VCaP (cell line): ENCODE results near the gene FZR1.

Experiments used
- H3K27ac ChIP-seq: fragments of 450-650 bp; 2 replicates; pipeline ENCODE4 v1.5.1; 2017
- CTCF ChIP-seq: fragments of 450-650 bp; conservative IDR thresholded peaks from 2 replicates; pipeline ENCODE4 v1.5.1; 2017; ENCODE audit warnings: mild to moderate bottlenecking, moderate library complexity

Gene FZR1

GRCh38 chr19:3505598-3506383 is at the start of gene FZR1:
Gene FZR1 (plus strand): TSS chr19:3506311. CDS start chr19:3522990, 16,679 bp downstream.
- H3K27ac ChIP-seq, result peak within 1 kb of the TSS; percentile 85
- TF ChIP-seq CTCF, result no peak

- H3K27ac ChIP-seq, result no peak overlapping the region
- TF ChIP-seq CTCF, result no peak
These were observed 49.1 kb upstream of the FZR1 start for GRCh38 chr19:3456925-3457527.

DNA sequence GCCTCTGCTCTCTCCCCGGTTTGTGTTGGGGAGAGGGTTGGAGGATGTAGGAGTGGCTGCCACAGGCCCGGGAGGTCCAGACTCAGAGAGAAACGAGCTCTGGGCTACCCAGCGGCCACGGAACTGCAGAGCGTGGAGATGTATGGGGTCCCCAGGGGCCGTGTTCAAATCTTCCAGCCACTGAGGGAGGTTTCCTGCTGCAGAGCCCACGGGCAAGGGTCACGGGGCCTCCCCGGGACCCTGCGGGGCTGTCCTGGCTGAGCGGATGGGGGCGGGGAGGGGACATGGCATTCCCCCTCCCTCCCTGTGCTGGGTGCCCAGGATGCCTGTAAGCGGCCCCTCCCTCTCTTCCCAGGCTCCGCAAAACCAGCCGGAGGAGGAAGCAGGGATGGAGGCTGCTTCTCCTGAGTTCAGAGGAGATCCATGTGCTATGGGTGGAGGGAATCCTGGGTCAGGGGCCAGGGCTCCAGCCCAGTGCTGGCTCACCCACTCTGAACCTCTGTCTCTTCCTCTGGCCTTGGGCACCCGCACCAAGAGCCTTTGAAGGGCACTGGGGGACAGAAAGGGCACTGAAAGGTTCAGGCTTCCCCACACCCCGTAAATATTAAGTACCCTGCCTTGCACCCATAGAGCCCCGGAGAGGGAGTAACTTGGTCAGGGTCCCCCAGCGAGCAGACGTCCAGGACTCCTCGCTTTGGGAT is 48.4 kb upstream of the FZR1 start:
- no peak for TF ChIP-seq CTCF
- H3K27ac ChIP-seq, result no peak overlapping the region

DNA sequence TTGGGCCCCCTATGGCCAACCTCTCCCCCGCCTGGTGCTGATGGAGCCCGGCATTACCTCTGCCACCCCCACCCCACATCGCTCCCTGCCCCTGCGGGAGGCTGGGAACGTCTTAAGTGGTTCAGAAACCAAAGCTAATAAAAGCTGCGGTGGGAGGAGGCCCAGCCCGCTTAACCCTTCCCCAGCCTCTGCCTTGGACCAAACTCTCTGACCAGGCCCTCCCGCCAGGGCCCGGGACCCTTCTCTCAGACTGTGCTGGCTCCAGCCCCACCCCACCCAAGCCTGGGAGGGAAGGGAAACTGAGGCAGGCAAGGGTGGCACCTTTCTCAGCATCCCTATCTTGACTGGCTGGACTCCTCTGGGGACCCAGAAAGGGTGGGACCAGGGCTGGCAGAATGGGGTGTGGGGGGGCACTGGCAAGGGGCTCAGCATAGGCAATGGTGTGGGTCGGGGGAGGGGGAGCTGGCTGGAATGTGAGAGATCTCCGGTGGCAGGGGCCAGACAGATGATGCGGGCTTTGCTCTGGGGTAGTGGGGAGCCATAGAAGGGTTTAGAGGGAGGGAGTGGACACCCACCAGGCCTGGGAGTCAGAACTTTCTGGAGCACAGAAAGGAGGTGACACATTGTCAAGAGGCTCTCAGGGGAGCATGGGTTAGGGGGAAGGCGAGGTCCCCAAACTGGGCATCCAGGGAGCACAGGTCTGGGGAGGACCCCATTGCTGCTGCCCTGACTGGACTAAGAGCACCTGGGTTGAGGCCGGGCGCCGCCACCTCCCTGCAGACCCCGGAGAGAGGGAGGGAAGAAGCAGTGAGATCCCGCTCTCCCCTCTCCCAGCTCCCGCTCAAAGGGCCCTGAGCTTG is 47.7 kb upstream of the FZR1 start:
- TF ChIP-seq CTCF, result no peak
- no peak overlapping the region for H3K27ac ChIP-seq

GRCh38 chr19:3459089-3459881 is 46.8 kb upstream of the FZR1 start:
- no peak for TF ChIP-seq CTCF
- H3K27ac ChIP-seq, result no peak overlapping the region

DNA sequence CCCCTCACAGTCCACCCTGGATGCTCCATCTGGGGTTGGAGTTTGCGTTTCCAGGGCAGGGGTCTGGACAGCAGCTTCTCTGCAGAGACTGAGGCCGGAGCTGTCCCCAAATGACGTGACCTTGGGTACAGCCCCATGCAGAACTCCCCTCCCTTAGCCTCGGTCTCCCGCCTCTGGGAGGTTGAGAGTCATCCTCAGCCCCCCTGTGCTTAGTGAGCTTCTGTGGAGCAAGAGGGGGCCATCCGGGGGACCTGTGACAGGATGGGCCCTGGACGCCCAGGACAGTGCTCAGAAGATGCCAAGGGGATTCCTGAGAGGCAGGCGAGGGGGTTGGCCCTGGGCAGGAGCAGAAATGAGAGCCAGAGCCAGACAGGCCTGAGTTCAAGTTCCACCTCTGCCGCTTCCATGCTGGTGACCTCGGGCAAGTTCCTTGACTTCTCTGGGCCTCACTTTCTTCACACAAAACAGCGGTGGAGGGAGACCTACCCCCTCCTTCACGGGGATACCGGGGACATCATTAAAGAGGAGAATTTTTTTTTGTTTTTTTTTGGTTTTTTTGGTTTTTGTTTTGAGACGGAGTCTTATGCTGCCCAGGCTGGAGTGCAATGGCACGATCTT is 46.0 kb upstream of the FZR1 start:
- H3K27ac ChIP-seq, result no peak overlapping the region
- no peak for TF ChIP-seq CTCF
